SHP77 treated with DMSO at 0.1 percent for 48 hours (cell line): ENCODE data around the gene CLDND2.

Experiments
- DNase-seq: peaks from one replicate; lab custom pipeline; 2025; lab: John Stamatoyannopoulos, UW

CLDND2 gene

GRCh38 chr19:51330366-51330765 lies 38.4 kb downstream of the CLDND2 start:
- no peak for DNase-seq

GRCh38 chr19:51329411-51329810 lies 39.4 kb downstream of the CLDND2 start:
- DNase-seq, result no peak

- no peak for DNase-seq
Observed at GRCh38 chr19:51327066-51328001, 41.5 kb downstream of the CLDND2 start.

GRCh38 chr19:51326216-51327065 lies 42.4 kb downstream of the CLDND2 start:
- DNase-seq, result no peak

- no peak for DNase-seq
Observed at GRCh38 chr19:51325161-51325976, 43.4 kb downstream of the CLDND2 start.

- DNase-seq, result no peak
Observed at GRCh38 chr19:51324167-51324481, 44.7 kb downstream of the CLDND2 start.

GRCh38 chr19:51323481-51324166 lies 45.2 kb downstream of the CLDND2 start:
- DNase-seq, result no peak

GRCh38 chr19:51321799-51322198 lies 47.0 kb downstream of the CLDND2 start:
- DNase-seq, result no peak

- no peak for DNase-seq
Observed at GRCh38 chr19:51320280-51320657, 48.5 kb downstream of the CLDND2 start.

- DNase-seq, result no peak
Observed at GRCh38 chr19:51319649-51320279, 49.0 kb downstream of the CLDND2 start.

GRCh38 chr19:51318687-51319648 lies 49.8 kb downstream of the CLDND2 start:
- DNase-seq, result no peak

- no peak for DNase-seq
Observed at GRCh38 chr19:51317968-51318367, 50.8 kb downstream of the CLDND2 start.

GRCh38 chr19:51317376-51317775 lies 51.4 kb downstream of the CLDND2 start:
- no peak for DNase-seq
